ENCODE measurements around the gene PRLH.

Gene PRLH

GRCh38 chr2:237540223-237540775 lies 26.1 kb upstream of the PRLH start:
- DNase-seq, result no peak

- DNase-seq, result no peak
Measured at GRCh38 chr2:237540823-237541222, 25.6 kb upstream of the PRLH start.

- no peak for DNase-seq
Measured at GRCh38 chr2:237541243-237541642, 25.1 kb upstream of the PRLH start.

- no peak for DNase-seq
Measured at GRCh38 chr2:237542001-237542704, 24.2 kb upstream of the PRLH start.

- DNase-seq, result no peak
Measured at GRCh38 chr2:237546040-237546875, 20.1 kb upstream of the PRLH start.

GRCh38 chr2:237546876-237547395 lies 19.4 kb upstream of the PRLH start:
- DNase-seq, result no peak

- no peak for DNase-seq
Measured at GRCh38 chr2:237547841-237548416, 18.4 kb upstream of the PRLH start.

GRCh38 chr2:237549216-237549615 lies 17.2 kb upstream of the PRLH start:
- no peak for DNase-seq

GRCh38 chr2:237549643-237550415 lies 16.5 kb upstream of the PRLH start:
- DNase-seq, result no peak

GRCh38 chr2:237551071-237551574 lies 15.3 kb upstream of the PRLH start:
- DNase-seq, result no peak

- DNase-seq, result no peak
Measured at GRCh38 chr2:237552908-237553307, 13.5 kb upstream of the PRLH start.

GRCh38 chr2:237553948-237554347 lies 12.4 kb upstream of the PRLH start:
- DNase-seq, result no peak

GRCh38 chr2:237555560-237555959 lies 10.8 kb upstream of the PRLH start:
- no peak for DNase-seq

GRCh38 chr2:237556773-237557632 lies 9.4 kb upstream of the PRLH start:
- DNase-seq, result no peak

- no peak for DNase-seq
Measured at GRCh38 chr2:237557633-237558015, 8.8 kb upstream of the PRLH start.

- peak; percentile 23 to 76 for DNase-seq
Measured at GRCh38 chr2:237558961-237559641, 7.3 kb upstream of the PRLH start.

- no peak for DNase-seq
Measured at GRCh38 chr2:237561221-237561620, 5.2 kb upstream of the PRLH start.

GRCh38 chr2:237563816-237564215 lies 2.6 kb upstream of the PRLH start:
- DNase-seq, result no peak

GRCh38 chr2:237564526-237565131 lies 1.7 kb upstream of the PRLH start:
- DNase-seq, result no peak

- DNase-seq, result no peak
Measured at GRCh38 chr2:237565974-237566373, 400 bp upstream of the PRLH start.

Data from NCI-H187 (cell line).